GM10248 (cell line): ENCODE results near the gene ARHGAP18.

Experiments used
- CTCF ChIA-PET: fragments of 300-600 bp; sonication (Branson Sonifier 250); formaldehyde crosslinking; extraction: SDS; loops from one replicate; lab custom pipeline; 2021; ENCODE audit warnings: antibody characterized with exemption; lab: Yijun Ruan, JAX
- POLR2A ChIA-PET: fragments of 350-650 bp; sonication (Branson Sonifier 250); formaldehyde crosslinking; extraction: SDS; loops from one replicate; lab custom pipeline; 2020; ENCODE audit warnings: antibody characterized with exemption; lab: Yijun Ruan, JAX
- DNase-seq: peaks from one replicate; pipeline ENCODE4 v3.0.0; 2012; ENCODE audit errors: extremely low spot score
- CTCF ChIP-seq: IDR thresholded peaks from 2 replicates; pipeline ENCODE4 v1.5.1; 2012; ENCODE audit warnings: mild to moderate bottlenecking, low read depth; ENCODE audit errors: extremely low read depth, missing control alignments, control extremely low read depth

ARHGAP18 gene

GRCh38 chr6:129659590-129660345, 50.2 kb downstream of the ARHGAP18 start:
- POLR2A ChIA-PET = no interaction called here
- no peak for TF ChIP-seq CTCF
- DNase-seq = no peak
- CTCF ChIA-PET = interaction anchor here (0.8 to 4.9 kb wide), 8 partner anchors 7 to 362 kb away, joined by 3 to 28 read pairs (median 4); no protein-coding TSS in a partner anchor

GRCh38 chr6:129659167-129659566, 50.8 kb downstream of the ARHGAP18 start:
- no peak for TF ChIP-seq CTCF
- CTCF ChIA-PET = interaction anchor here (1.3 to 4.9 kb wide), 2 partner anchors 62 to 362 kb away, joined by 5 to 21 read pairs; no protein-coding TSS in a partner anchor
- DNase-seq = no peak
- POLR2A ChIA-PET = no interaction called here

- TF ChIP-seq CTCF = no peak
- ChIA-PET POLR2A (no interaction called here), CTCF (interaction anchor here (1.0 kb wide), 1 partner anchor 12 kb away, joined by 5 read pairs; no protein-coding TSS in a partner anchor)
- no peak for DNase-seq
Observed at GRCh38 chr6:129657483-129657882, 52.5 kb downstream of the ARHGAP18 start.

- TF ChIP-seq CTCF = no peak
- POLR2A ChIA-PET = no interaction called here
- no peak for DNase-seq
- CTCF ChIA-PET = interaction anchor here (2.4 to 6.8 kb wide), 4 partner anchors 7 to 57 kb away, joined by 13 to 45 read pairs (median 20); no protein-coding TSS in a partner anchor
Observed at GRCh38 chr6:129655334-129655733, 54.6 kb downstream of the ARHGAP18 start.

- ChIA-PET POLR2A (no interaction called here), CTCF (interaction anchor here (1.0 to 6.8 kb wide), 8 partner anchors 8 to 55 kb away, joined by 3 to 45 read pairs (median 10); no protein-coding TSS in a partner anchor)
- no peak for TF ChIP-seq CTCF
- no peak for DNase-seq
Observed at GRCh38 chr6:129653746-129654145, 56.2 kb downstream of the ARHGAP18 start.

- CTCF ChIA-PET = interaction anchor here (1.0 to 6.8 kb wide), 7 partner anchors 9 to 54 kb away, joined by 3 to 45 read pairs (median 13); no protein-coding TSS in a partner anchor
- no peak for DNase-seq
- no peak for TF ChIP-seq CTCF
- POLR2A ChIA-PET = no interaction called here
Observed at GRCh38 chr6:129653229-129653628, 56.7 kb downstream of the ARHGAP18 start.
